ENCODE data around the gene TMEM178B. TPM values are rescaled to one million over a fixed set of nuclear protein-coding genes. Genes with fewer than 3 reads are reported as not detected.

Gene TMEM178B
- total and polyA plus RNA-seq, 9 of the 15 experiments (the other 6 are each of a cell fraction or from before 2014, with no cell fraction given), result under 0.01 to 0.03 (median 0.01) TPM; not detected in 5

- Histone ChIP-seq H3K9me3 (replicated peaks; ENCODE audit: control insufficient read depth, insufficient read depth, low read depth, low read length) (no peaks in the 10 kb centered on the region), H3K27me3 (ENCODE audit: control insufficient read depth in 2 of 2, insufficient read depth in 2 of 2, low read length in 2 of 2) (peaks cover 16 to 23% of the 10 kb centered on the region in 2 experiments; a peak in 4 of 5 replicates), H3K79me2 (ENCODE audit: control insufficient read depth, insufficient read depth, low read length) (no peaks in the 10 kb centered on the region), H3K4me2 (ENCODE audit: insufficient read depth, low read length) (no peak overlapping the region), H3K4me3 (no peak overlapping the region), H2AFZ (ENCODE audit: low read depth, low read length) (no peak overlapping the region), H3K4me1 (replicated peaks in 1 of 2; ENCODE audit: control insufficient read depth in 2 of 2, insufficient read depth in 2 of 2, low read length in 2 of 2) (no peaks in the 10 kb centered on the region), H3K36me3 (ENCODE audit: control insufficient read depth, insufficient read depth, low read length) (no peaks in the 10 kb centered on the region), H3K9me1 (ENCODE audit: control insufficient read depth, insufficient read depth, low read length) (no peaks in the 10 kb centered on the region), H3K27ac (ENCODE audit: extremely low read depth, low read depth, low read length) (no peak overlapping the region), H4K20me1 (replicated peaks; ENCODE audit: control insufficient read depth, insufficient read depth, low read length) (no peaks in the 10 kb centered on the region), H3K9ac (ENCODE audit: insufficient read depth in 1 of 2, low read depth in 2 of 2, low read length in 2 of 2) (no peak overlapping the region)
- ATAC-seq, result no peak
- ChIA-PET POLR2A (interaction anchor here (0.8 kb wide), 1 partner anchor 23 kb away, joined by 4 read pairs; no protein-coding TSS in a partner anchor), CTCF (ENCODE audit: low intra/inter-chr PET ratio) (no interaction called here)
- in situ Hi-C loops (cut with MboI) (no loop called here), intact Hi-C loops (cut with micrococcal nuclease) (no loop called here)
- FAIRE-seq, result no peak
- no peak for TF ChIP-seq ZNF41 (CRISPR knock-in tag; conservative IDR thresholded peaks at IDR 0.05)
- no peak for TF ChIP-seq MED1 (CRISPR knock-in tag; IDR thresholded peaks at IDR 0.05; ENCODE audit: borderline replicate concordance)
- no peak for TF ChIP-seq CBX8 (IDR thresholded peaks at IDR 0.05; ENCODE audit: borderline replicate concordance, extremely low read depth, low read depth, low read length, poor library complexity, severe bottlenecking)
- TF ChIP-seq STAG1 (CRISPR knock-in tag; IDR thresholded peaks at IDR 0.05; ENCODE audit: borderline replicate concordance), result no peak
- TF ChIP-seq ZNF232 (CRISPR knock-in tag; IDR thresholded peaks at IDR 0.05), result no peak
- TF ChIP-seq MYC (IDR thresholded peaks at IDR 0.05; ENCODE audit: low read depth, low read length), result no peak
- no peak for TF ChIP-seq MYC (CRISPR knock-in tag; IDR thresholded peaks at IDR 0.05; ENCODE audit: borderline replicate concordance, low read depth)
- WGBS (ENCODE audit: insufficient coverage, low coverage, missing lambda C conversion rate), result 3% methylated on average over 4 of the region's 4 CpGs
- no TSS peak for BruUV-seq (replicated peaks)
- no peak for DNase-seq (ENCODE audit: extremely low read depth in 1 of 4, low spot score in 3 of 4)
Measured at GRCh38 chr7:141477865-141478264, 404.0 kb downstream of the TMEM178B start.
